ENCODE measurements around the gene SELENOW.

The SELENOW gene

GRCh38 chr19:47826800-47827199, 48.3 kb downstream of the SELENOW start:
- DNase-seq, result no peak

- no peak for DNase-seq
These were observed 54.2 kb downstream of the SELENOW start for GRCh38 chr19:47832723-47833122.
